Fibroblast of the conjunctiva (primary cell): ENCODE data around the gene B3GNT7.
"Not testable (repeated sequence)": the region's sequence is repeated elsewhere in the genome, so short reads cannot be mapped to it uniquely, and the experiment has no call there.

ENCODE experiments used
- DNase-seq: peaks from one replicate; pipeline ENCODE4 v3.0.0-alpha.2; 2010; ENCODE audit warnings: low read depth

Gene B3GNT7

GRCh38 chr2:231429152-231429551, 33.6 kb downstream of the B3GNT7 start:
- DNase-seq = no peak

- DNase-seq = no peak
Measured at GRCh38 chr2:231429901-231430300, 34.4 kb downstream of the B3GNT7 start.

- not testable (repeated sequence) for DNase-seq
Measured at GRCh38 chr2:231430437-231430836, 34.9 kb downstream of the B3GNT7 start.

DNA sequence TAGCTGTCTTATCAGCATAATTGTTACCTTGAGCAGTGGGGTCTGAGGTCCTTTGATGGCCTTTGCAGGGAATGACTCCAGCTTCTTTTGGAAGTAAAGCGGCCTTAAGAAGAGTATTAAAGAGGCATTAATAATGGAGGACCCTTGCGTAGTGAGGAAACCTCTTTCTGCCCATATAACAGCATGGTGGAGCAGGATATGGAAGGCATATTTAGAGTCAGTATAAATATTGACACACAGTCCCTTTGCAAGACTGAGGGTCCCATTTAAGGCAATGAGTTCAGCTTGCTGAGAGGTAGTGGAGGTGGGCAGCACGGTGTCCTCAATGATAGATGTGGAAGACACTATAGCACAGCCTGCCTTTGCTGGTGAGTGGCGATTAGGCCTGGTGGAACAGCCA, 36.1 kb downstream of the B3GNT7 start:
- no peak for DNase-seq

GRCh38 chr2:231433990-231434389, 38.5 kb downstream of the B3GNT7 start:
- DNase-seq = no peak

DNA sequence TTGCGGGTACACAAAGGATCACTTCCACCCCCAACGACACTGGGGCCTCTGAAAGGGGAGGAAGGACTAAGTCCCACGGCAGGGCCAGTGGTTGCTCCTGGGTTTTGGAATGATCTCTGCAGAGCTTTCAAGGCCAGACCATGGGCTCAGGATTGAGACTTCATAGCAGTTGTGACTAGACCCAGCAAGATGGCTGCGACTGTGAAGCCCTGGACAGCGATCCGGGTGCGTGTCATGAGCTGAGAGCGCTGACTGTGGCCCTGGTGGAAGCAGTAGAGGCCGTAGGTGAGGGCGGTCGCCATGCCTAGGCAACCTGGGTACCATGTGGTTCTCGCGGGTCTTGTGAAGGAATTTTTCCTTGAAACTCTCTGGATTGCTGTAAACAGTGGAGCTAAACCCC, 41.4 kb downstream of the B3GNT7 start:
- no peak for DNase-seq

- no peak for DNase-seq
Measured at GRCh38 chr2:231449503-231450054, 54.1 kb downstream of the B3GNT7 start.

DNA sequence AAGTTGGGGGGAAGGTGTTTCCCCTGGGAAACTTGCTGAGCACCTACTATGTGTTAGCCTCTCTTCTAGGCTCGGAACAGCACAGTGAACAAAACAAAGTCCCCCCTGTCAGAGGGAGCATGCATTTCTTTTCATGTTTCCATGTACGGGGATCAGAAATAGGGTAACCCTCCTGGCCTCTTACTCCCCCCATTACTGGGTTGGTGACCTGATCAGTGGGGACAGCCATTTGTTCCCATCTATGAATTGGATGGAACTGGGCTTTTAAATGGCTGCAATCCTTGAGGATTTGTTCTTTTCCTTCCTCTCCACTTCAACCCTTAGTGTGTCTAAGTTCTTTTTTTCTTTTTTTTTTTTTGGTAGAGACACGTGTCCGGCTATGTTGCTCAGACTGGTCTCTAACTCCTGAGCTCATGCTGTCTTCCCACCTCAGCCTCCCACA, 55.1 kb downstream of the B3GNT7 start:
- no peak for DNase-seq
